Hepatocyte (in vitro differentiated cells): ENCODE data around the gene PRELID3B. TPM values are rescaled to one million over a fixed set of nuclear protein-coding genes. Genes with fewer than 3 reads are reported as not detected.

ENCODE experiments used
- DNase-seq: peaks from one replicate; pipeline ENCODE4 v3.0.0-alpha.2; 2016; ENCODE audit warnings: low spot score
- H2AFZ ChIP-seq: fragments of 200-600 bp; sonication (generic); 2 replicates; pipeline ENCODE4 v1.6.0; 2016; ENCODE audit warnings: antibody characterized with exemption, mild to moderate bottlenecking
- H3K27ac ChIP-seq: fragments of 200-600 bp; sonication (generic); 2 replicates; pipeline ENCODE4 v1.5.1; 2016; ENCODE audit warnings: mild to moderate bottlenecking
- H3K27me3 ChIP-seq: fragments of 200-600 bp; sonication (generic); 2 replicates; pipeline ENCODE4 v1.6.1; 2016
- H3K36me3 ChIP-seq: fragments of 200-600 bp; sonication (generic); replicated peaks from 2 replicates; pipeline ENCODE4 v1.5.1; 2016; ENCODE audit warnings: low read depth; ENCODE audit not compliant: insufficient read depth
- H3K4me1 ChIP-seq: fragments of 200-600 bp; sonication (generic); 2 replicates; pipeline ENCODE4 v1.5.1; 2016; ENCODE audit warnings: mild to moderate bottlenecking, moderate library complexity; ENCODE audit not compliant: insufficient read depth
- H3K4me2 ChIP-seq: fragments of 200-600 bp; sonication (generic); 2 replicates; pipeline ENCODE4 v1.6.0; 2016
- H3K4me3 ChIP-seq: fragments of 200-600 bp; sonication (generic); 2 replicates; pipeline ENCODE4 v1.5.1; 2016; ENCODE audit warnings: mild to moderate bottlenecking
- H3K79me2 ChIP-seq: fragments of 200-600 bp; sonication (generic); 2 replicates; pipeline ENCODE4 v1.6.0; 2017; ENCODE audit warnings: mild to moderate bottlenecking
- H3K9me2 ChIP-seq: fragments of 200-600 bp; sonication (generic); replicated peaks from 2 replicates; pipeline ENCODE4 v1.6.0; 2017; ENCODE audit warnings: mild to moderate bottlenecking; ENCODE audit not compliant: insufficient read depth
- H3K9me3 ChIP-seq: fragments of 200-600 bp; sonication (generic); 2 replicates; pipeline ENCODE4 v1.5.1; 2016; ENCODE audit warnings: low read depth, mild to moderate bottlenecking
- H4K20me1 ChIP-seq: fragments of 200-600 bp; sonication (generic); 2 replicates; pipeline ENCODE4 v1.6.0; 2016; ENCODE audit warnings: mild to moderate bottlenecking; ENCODE audit not compliant: insufficient read depth, poor library complexity, severe bottlenecking
- CTCF ChIP-seq: fragments of 200-600 bp; sonication (generic); IDR thresholded peaks from 2 replicates; pipeline ENCODE4 v1.5.1; 2016; ENCODE audit warnings: antibody characterized with exemption, mild to moderate bottlenecking; ENCODE audit not compliant: poor library complexity
- EZH2 ChIP-seq: fragments of 200-600 bp; sonication (generic); IDR thresholded peaks from 2 replicates; pipeline ENCODE4 v1.6.1; 2016; ENCODE audit warnings: antibody characterized with exemption, mild to moderate bottlenecking, borderline replicate concordance
- EZH2phosphoT487 ChIP-seq: fragments of 200-600 bp; sonication (generic); IDR thresholded peaks from one replicate; pipeline ENCODE4 v1.6.1; 2018; ENCODE audit warnings: antibody characterized with exemption, mild to moderate bottlenecking, low read depth, moderate library complexity; ENCODE audit not compliant: unreplicated experiment, severe bottlenecking
- WGBS: methylation state at CpG from one replicate; pipeline ENCODE4 v1.1.6; 2016; ENCODE audit warnings: low lambda C conversion rate; ENCODE audit errors: missing lambda C conversion rate; 5-methylcytosine and 5-hydroxymethylcytosine counted together
- polyA plus RNA-seq: library from polyadenylated mRNA; unstranded; fragments of >200 nt; fragmentation: Nextera tagmentation; extraction: Ambion mirVana; gene quantifications from 2 replicates; pipeline ENCODE4 v1.2.1, GENCODE V29; 2016
- total RNA-seq: library from RNA; depleted of rRNA; stranded (reverse); fragments of >200 nt; gene quantifications from 2 replicates; pipeline ENCODE4 v1.2.3, GENCODE V29; 2014

PRELID3B gene
- total and polyA plus RNA-seq, 2 experiments from 2014 or later = 38.2 to 75.7 TPM

- Histone ChIP-seq H3K4me3 (no peak overlapping the region), H3K9me2 (no peaks in the 10 kb centered on the region), H4K20me1 (no peaks in the 10 kb centered on the region), H3K79me2 (no peaks in the 10 kb centered on the region), H2AFZ (no peak overlapping the region), H3K27ac (no peak overlapping the region), H3K4me1 (no peaks in the 10 kb centered on the region), H3K27me3 (peaks cover 9% of the 10 kb centered on the region), H3K36me3 (no peaks in the 10 kb centered on the region), H3K4me2 (no peak overlapping the region), H3K9me3 (no peaks in the 10 kb centered on the region)
- 44% methylated on average over 2 of the region's 2 CpGs for WGBS
- no peak for TF ChIP-seq EZH2phosphoT487
- no peak for TF ChIP-seq EZH2
- TF ChIP-seq CTCF = no peak
- no peak for DNase-seq
Measured at GRCh38 chr20:59069026-59069425, 26.4 kb upstream of the PRELID3B start.

- no peaks in the 10 kb centered on the region for H3K79me2 ChIP-seq
- no peak overlapping the region for H2AFZ ChIP-seq
- DNase-seq = no peak
- peaks cover 7% of the 10 kb centered on the region for H3K27me3 ChIP-seq
- H3K27ac ChIP-seq = no peak overlapping the region
- H3K9me2 ChIP-seq = no peaks in the 10 kb centered on the region
- no peaks in the 10 kb centered on the region for H3K9me3 ChIP-seq
- no peak overlapping the region for H3K4me3 ChIP-seq
- TF ChIP-seq EZH2 = no peak
- TF ChIP-seq CTCF = no peak
- H4K20me1 ChIP-seq = no peaks in the 10 kb centered on the region
- 75% methylated on average over 4 of the region's 4 CpGs for WGBS
- H3K4me2 ChIP-seq = no peak overlapping the region
- H3K36me3 ChIP-seq = no peaks in the 10 kb centered on the region
- H3K4me1 ChIP-seq = no peaks in the 10 kb centered on the region
Measured at GRCh38 chr20:59068534-59068933, 25.9 kb upstream of the PRELID3B start.

- Histone ChIP-seq H3K27me3 (no peaks in the 10 kb centered on the region), H3K4me2 (peak overlapping the region; percentile 44), H3K4me1 (no peaks in the 10 kb centered on the region), H2AFZ (no peak overlapping the region), H3K9me3 (no peaks in the 10 kb centered on the region), H4K20me1 (no peaks in the 10 kb centered on the region), H3K9me2 (no peaks in the 10 kb centered on the region), H3K27ac (no peak overlapping the region), H3K36me3 (no peaks in the 10 kb centered on the region), H3K4me3 (no peak overlapping the region), H3K79me2 (no peaks in the 10 kb centered on the region)
- 43% methylated on average over 4 of the region's 4 CpGs for WGBS
- TF ChIP-seq CTCF (no peak), EZH2phosphoT487 (no peak), EZH2 (no peak)
- no peak for DNase-seq
Measured at GRCh38 chr20:59064214-59064722, 21.7 kb upstream of the PRELID3B start.
